Amygdala (tissue), 56 donors: ENCODE data around the gene OR4D11.
"Not testable (repeated sequence)": the region's sequence is repeated elsewhere in the genome, so short reads cannot be mapped to it uniquely, and the experiment has no call there.

Experiments
- DNase-seq, 56 donors: peaks; one replicate each; lab custom pipeline; 2025; lab: John Stamatoyannopoulos, UW

The OR4D11 gene

DNA sequence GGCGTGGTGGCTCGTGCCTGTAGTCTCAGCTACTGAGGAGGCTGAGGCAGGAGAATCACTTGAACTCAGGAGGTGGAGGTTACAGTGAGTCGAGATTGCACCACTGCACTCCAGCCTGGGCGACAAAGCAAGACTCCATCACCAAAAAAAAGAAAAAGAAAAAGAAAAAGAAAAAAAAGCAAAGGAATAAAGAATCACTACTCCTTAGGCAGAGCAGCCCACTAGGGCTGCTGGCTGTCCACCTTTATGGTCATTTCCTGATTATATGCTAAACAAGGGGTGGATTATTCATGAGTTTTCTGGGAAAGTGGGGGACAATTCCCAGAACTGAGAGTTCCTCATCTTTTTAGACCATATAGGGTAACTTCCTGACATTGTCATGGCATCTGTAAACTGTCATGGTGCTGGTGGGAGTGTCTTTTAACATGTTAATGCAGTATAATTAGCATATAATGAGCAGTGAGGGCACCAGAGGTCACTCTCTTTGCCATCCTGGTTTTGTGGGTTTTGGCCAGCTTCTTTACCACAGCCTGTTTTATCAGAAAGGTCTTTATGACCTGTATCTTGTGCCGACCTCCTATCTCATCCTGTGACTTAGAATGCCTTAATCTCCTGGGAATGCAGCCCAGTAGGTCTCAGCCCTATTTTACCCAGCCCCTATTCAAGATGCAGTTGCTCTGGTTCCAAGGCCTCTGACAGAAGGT is 44.4 kb downstream of the OR4D11 start:
- DNase-seq, result not testable (repeated sequence)

DNA sequence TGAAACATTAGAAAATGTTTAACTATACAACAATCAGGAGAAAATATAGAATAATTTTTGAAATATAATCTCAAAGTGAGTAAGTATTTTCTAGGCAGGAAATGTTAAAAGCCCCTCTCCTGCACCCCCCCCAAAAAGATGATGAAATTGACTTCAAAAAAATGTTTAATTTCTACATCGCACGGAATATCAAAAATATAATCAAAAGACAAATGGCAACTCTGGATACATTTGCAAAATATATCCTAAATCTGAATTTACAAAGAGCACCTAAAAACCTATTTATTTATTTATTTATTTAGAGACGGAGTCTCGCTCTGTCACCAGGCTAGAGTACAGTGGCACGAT is 44.9 kb downstream of the OR4D11 start:
- no peak for DNase-seq

DNA sequence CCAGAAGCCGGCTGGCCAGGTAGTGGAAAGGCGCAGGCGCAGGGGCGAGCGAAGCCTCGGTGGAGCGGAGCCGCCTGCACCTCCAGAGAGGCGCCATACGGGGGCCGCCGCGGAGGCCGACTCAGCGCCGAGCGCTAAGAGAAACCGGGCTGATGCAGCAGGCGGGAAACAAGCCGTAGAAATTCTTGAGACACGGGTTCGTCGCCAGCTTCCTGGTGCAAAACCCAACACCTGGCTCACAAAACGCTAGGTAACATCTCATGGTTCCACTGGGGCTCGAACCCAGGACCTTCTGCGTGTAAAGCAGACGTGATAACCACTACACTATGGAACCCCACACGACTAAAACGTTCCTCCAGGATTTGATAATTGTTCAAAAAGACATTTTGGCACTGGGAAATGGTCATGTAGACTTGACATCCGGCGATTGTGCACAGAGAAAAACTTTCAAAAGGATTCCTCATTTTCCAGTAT is 47.0 kb downstream of the OR4D11 start:
- peak in 54 of 56 donors; percentile 9 to 86 (median 65) for DNase-seq

DNA sequence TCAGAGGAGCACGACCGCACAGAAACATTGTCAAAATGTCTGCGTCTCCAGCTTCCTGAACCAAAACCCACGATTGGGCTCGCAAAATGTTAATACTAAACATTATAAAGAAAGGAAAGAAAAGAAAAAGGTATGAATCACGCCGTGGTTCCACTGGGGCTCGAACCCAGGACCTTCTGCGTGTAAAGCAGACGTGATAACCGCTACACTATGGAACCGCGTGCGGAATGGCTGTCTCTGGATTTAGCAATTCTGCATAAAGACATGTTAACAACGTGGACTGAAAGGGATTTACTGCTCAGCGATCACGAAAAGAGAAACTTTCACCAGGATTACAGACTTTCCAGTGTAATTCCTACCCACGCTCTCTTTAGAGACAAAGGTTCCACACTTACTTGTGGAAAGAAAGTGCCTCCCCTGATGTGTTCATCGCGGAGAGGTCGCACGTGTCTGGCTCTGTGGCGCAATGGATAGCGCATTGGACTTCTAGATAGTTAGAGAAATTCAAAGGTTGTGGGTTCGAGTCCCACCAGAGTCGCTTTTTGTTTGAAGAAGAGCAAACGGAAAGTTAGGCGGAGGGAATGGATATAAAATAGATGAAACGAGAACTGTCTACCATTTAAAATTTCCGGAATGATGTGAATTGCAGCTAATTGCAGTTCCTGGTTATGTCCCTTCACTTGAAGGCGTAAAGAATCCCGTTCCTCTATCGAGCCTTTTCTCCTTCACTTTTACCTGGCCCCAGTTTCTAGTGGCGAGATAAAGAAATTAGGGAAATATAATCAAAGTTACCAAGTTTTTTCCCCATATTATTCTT is 47.7 kb downstream of the OR4D11 start:
- DNase-seq, result peak in 51 of 56 donors; percentile 17 to 89 (median 63)

DNA sequence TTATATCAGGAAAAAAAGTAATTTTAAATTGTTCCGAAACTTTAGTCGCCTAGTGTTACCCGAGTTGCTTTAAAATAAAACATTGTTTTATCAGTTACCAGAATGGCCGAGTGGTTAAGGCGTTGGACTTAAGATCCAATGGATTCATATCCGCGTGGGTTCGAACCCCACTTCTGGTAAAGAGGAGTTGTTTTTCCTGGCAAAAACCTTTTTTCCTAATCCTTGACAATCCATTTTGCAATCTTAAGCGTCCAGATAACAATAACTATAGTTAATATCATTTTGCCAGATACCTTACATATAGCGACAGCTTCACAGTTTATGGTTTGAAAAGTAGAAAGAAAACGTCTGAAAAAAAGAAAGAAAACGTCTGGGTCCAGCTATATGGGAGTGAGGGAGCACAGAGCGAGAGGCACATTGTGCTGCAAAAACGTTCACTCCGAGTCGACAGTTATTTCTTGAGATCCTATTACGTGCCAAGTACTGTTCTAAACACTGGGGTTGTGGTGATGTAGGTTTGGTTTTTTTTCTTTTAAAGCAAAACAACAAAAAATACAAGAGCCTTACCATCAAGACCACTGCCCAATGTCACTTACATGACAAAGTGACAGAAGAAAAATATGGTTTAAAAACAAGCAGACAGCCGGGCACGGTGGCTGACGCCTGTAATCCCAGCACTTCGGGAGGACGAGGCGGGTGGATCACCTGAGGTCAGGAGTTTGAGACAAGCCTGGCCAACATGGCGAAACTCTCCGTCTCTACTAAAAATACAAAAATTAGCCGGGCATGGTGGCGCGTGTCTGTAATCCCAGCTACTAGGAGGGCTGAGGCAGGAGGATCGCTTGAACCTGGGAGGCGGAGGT is 48.5 kb downstream of the OR4D11 start:
- peak in 14 of 56 donors; percentile 7 to 65 (median 14) for DNase-seq

DNA sequence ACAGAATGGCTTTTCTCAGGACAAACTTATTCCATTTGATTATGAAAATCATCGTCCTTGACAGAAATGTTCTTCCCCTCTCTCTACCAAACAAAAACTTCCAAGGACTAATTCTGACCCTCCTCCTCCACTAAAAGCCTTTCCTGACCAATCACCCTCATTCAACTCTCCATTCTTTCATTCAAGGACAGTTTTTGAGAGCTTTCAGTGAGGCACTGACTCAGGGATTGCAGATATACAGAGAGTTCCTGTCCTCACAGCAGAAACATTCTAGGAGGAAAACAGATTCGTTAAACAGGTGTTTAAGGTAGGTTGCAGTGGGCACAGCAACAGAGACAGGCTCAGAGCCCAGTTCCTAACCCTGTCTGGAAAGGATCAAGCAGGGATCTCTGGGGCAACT is 49.5 kb downstream of the OR4D11 start:
- DNase-seq, result no peak

DNA sequence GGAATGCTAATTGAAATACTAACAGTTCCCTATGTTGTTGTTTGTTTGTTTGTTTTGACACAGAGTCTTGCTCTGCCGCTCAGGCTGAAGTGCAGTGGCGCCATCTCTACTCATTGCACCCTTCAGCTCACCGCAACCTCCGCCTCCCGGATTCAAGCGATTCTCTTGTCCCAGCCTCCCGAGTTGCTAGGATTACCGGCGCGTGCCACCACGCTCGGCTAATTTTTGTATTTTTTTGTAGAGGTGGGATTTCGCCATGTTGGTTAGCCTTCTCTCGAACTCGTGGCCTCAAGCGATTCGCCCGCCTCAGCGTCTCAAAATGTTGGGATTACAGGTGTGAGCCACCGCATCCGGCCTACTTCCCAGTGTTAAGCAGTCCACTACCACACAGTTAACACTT is 49.9 kb downstream of the OR4D11 start:
- DNase-seq, result no peak
